ENCODE data around the gene ABHD10. TPM values are rescaled to one million over a fixed set of nuclear protein-coding genes. Genes with fewer than 3 reads are reported as not detected.
A peak's percentile ranks its signal among the peaks of the same experiment; 100 is the strongest.

The ABHD10 gene
- total RNA-seq, 4 donors from 2014 or later: 6.5 to 15.0 (median 12.2) TPM

GRCh38 chr3:111975131-111975530 lies 3.7 kb upstream of the ABHD10 start:
- intact Hi-C loops (cut with DNase I): no loop called here

GRCh38 chr3:111976254-111976653 lies 2.6 kb upstream of the ABHD10 start:
- peaks cover 16 to 23% (median 19%) of the 10 kb centered on the region in 4 donors for H3K4me1 ChIP-seq
- no peak for TF ChIP-seq CTCF (IDR thresholded peaks at IDR 0.05)
- TF ChIP-seq POLR2A (IDR thresholded peaks at IDR 0.05; ENCODE audit: low read depth): no peak
- TF ChIP-seq POLR2AphosphoS5 (IDR thresholded peaks at IDR 0.05): no peak
- TF ChIP-seq EP300 (IDR thresholded peaks at IDR 0.05): no peak
- H3K9me3 ChIP-seq: no peaks in the 10 kb centered on the region
- no peaks in the 10 kb centered on the region for H3K27me3 ChIP-seq
- 75% methylated on average over 2 of the region's 2 CpGs for WGBS
- H3K27ac ChIP-seq (replicated peaks in 1 of 4): no peak overlapping the region
- H3K4me3 ChIP-seq: no peak overlapping the region
- DNase-seq (ENCODE audit: extremely low spot score): no peak
- peaks cover 0 to 31% (median 17%) of the 10 kb centered on the region in 4 donors for H3K36me3 ChIP-seq
- intact Hi-C loops (cut with DNase I): no loop called here

More at GRCh38 chr3:111975131-111975530, 3.7 kb upstream of the ABHD10 start:
- DNase-seq (ENCODE audit: extremely low spot score): no peak
- H3K4me1 ChIP-seq: peaks cover 7 to 15% (median 12%) of the 10 kb centered on the region in 4 donors
- H3K27ac ChIP-seq (replicated peaks in 1 of 4): no peak overlapping the region
- peaks cover 0 to 38% (median 18%) of the 10 kb centered on the region in 4 donors for H3K36me3 ChIP-seq
- no peaks in the 10 kb centered on the region for H3K9me3 ChIP-seq
- H3K4me3 ChIP-seq: no peak overlapping the region
- 83% methylated on average over 2 of the region's 2 CpGs for WGBS
- H3K27me3 ChIP-seq: no peaks in the 10 kb centered on the region
- TF ChIP-seq POLR2AphosphoS5 (IDR thresholded peaks at IDR 0.05) (no peak), CTCF (IDR thresholded peaks at IDR 0.05) (no peak), EP300 (IDR thresholded peaks at IDR 0.05) (no peak), POLR2A (IDR thresholded peaks at IDR 0.05; ENCODE audit: low read depth) (no peak)

GRCh38 chr3:111979434-111980038 lies 710 bp downstream of the ABHD10 start:
- DNase-seq (ENCODE audit: extremely low spot score): no peak
- Histone ChIP-seq H3K36me3 (peaks cover 0 to 13% (median 4%) of the 10 kb centered on the region in 4 donors), H3K27me3 (no peaks in the 10 kb centered on the region), H3K27ac (replicated peaks in 1 of 4) (peak overlapping the region; percentile 82 to 89 (median 85)), H3K4me3 (peak overlapping the region; percentile 72 to 75 (median 73)), H3K9me3 (no peaks in the 10 kb centered on the region), H3K4me1 (peaks cover 16 to 33% (median 24%) of the 10 kb centered on the region in 4 donors)
- WGBS: 12% methylated on average over 5 of the region's 5 CpGs
- TF ChIP-seq POLR2A (IDR thresholded peaks at IDR 0.05; ENCODE audit: low read depth): no peak
- no peak for TF ChIP-seq POLR2AphosphoS5 (IDR thresholded peaks at IDR 0.05)
- intact Hi-C loops (cut with DNase I): no loop called here

GRCh38 chr3:111980716-111981456 lies 2.1 kb downstream of the ABHD10 start:
- intact Hi-C loops (cut with DNase I): no loop called here
- Histone ChIP-seq H3K27ac (replicated peaks in 1 of 4) (no peak overlapping the region), H3K4me1 (peaks cover 16 to 33% (median 24%) of the 10 kb centered on the region in 4 donors), H3K27me3 (no peaks in the 10 kb centered on the region), H3K9me3 (no peaks in the 10 kb centered on the region), H3K4me3 (no peak overlapping the region), H3K36me3 (peaks cover 0 to 4% (median 0%) of the 10 kb centered on the region in 4 donors)
- 83% methylated on average over 10 of the region's 10 CpGs for WGBS
- DNase-seq (ENCODE audit: extremely low spot score): no peak
- no peak for TF ChIP-seq CTCF (IDR thresholded peaks at IDR 0.05)
- TF ChIP-seq POLR2A (IDR thresholded peaks at IDR 0.05; ENCODE audit: low read depth): no peak
- TF ChIP-seq EP300 (IDR thresholded peaks at IDR 0.05): no peak
- no peak for TF ChIP-seq POLR2AphosphoS5 (IDR thresholded peaks at IDR 0.05)

GRCh38 chr3:111981457-111981763 lies 2.6 kb downstream of the ABHD10 start:
- DNase-seq (ENCODE audit: extremely low spot score): no peak
- Histone ChIP-seq H3K27me3 (no peaks in the 10 kb centered on the region), H3K27ac (replicated peaks in 1 of 4) (no peak overlapping the region), H3K36me3 (peaks cover 0 to 4% (median 1%) of the 10 kb centered on the region in 4 donors), H3K4me3 (no peak overlapping the region), H3K9me3 (no peaks in the 10 kb centered on the region), H3K4me1 (peaks cover 16 to 33% (median 24%) of the 10 kb centered on the region in 4 donors)
- WGBS: 73% methylated on average over 3 of the region's 3 CpGs
- no peak for TF ChIP-seq POLR2A (IDR thresholded peaks at IDR 0.05; ENCODE audit: low read depth)
- TF ChIP-seq POLR2AphosphoS5 (IDR thresholded peaks at IDR 0.05): no peak
- TF ChIP-seq CTCF (IDR thresholded peaks at IDR 0.05): no peak
- no peak for TF ChIP-seq EP300 (IDR thresholded peaks at IDR 0.05)
- intact Hi-C loops (cut with DNase I): no loop called here
